Activated naive CD4-positive, alpha-beta T cell treated with anti-CD3 and anti-CD28 coated beads, Interleukin-2, amount 50 U/mL, for 24 hours (primary cell): ENCODE measurements around the gene TOMM70.
A peak's percentile ranks its signal among the peaks of the same experiment; 100 is the strongest.

Experiments used
- H3K27ac Mint-ChIP-seq: one replicate; pipeline ENCODE4 v1.8.0; 2021; ENCODE audit warnings: mild to moderate bottlenecking, mixed read lengths
- H3K27me3 Mint-ChIP-seq: one replicate; pipeline ENCODE4 v1.8.0; 2021; ENCODE audit warnings: mixed read lengths
- H3K36me3 Mint-ChIP-seq: one replicate; pipeline ENCODE4 v1.8.0; 2021; ENCODE audit warnings: mixed read lengths
- H3K4me1 Mint-ChIP-seq: one replicate; pipeline ENCODE4 v1.8.0; 2021; ENCODE audit warnings: mixed read lengths
- H3K4me3 Mint-ChIP-seq: one replicate; pipeline ENCODE4 v1.8.0; 2021; ENCODE audit warnings: mild to moderate bottlenecking, mixed read lengths
- H3K9me3 Mint-ChIP-seq: one replicate; pipeline ENCODE4 v1.8.0; 2021; ENCODE audit warnings: mixed read lengths

The TOMM70 gene

DNA sequence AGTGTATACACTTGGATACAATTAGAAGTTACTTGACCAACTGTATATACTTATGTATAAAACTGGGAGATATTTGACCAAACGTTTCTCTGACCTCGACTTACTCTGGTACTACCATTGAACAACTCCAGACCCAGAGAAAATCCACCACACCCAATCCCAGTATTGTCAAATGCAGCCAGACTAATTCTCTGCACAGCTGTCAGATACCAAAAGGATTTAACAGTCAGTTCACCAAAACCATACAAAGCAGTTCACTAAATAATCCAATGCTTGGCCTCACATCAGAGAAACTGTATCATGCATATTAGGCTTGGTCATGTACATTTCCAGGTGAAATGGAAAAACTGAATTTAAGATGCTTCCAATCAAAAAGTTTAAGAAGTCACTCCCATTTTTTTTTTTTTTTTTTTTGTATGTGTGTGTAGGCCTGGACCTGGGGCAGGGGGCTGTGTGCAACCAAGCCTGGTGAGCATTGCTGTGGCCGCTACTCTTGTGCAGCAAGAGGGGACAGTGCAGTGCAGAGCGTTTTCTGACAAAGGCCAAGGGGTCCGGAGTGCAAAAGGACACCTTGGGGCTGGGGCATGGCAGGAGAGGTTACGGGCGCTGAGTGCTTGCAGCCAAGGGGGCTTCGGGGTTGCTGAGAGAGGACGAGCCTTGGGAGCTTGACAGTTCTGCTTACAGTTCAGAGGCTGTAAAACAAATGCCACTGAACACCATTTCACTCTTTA, 1.4 kb downstream of the TOMM70 start:
- H3K4me3 Mint-ChIP-seq: peak overlapping the region; percentile 95
- H3K27me3 Mint-ChIP-seq: no peaks in the 10 kb centered on the region
- no peaks in the 10 kb centered on the region for H3K9me3 Mint-ChIP-seq
- H3K4me1 Mint-ChIP-seq: peaks cover 73% of the 10 kb centered on the region
- H3K36me3 Mint-ChIP-seq: peaks cover 2% of the 10 kb centered on the region
- H3K27ac Mint-ChIP-seq: peak overlapping the region; percentile 76

GRCh38 chr3:100396967-100397366, 3.9 kb downstream of the TOMM70 start:
- H3K36me3 Mint-ChIP-seq: peaks cover 2% of the 10 kb centered on the region
- H3K27ac Mint-ChIP-seq: no peak overlapping the region
- peaks cover 63% of the 10 kb centered on the region for H3K4me1 Mint-ChIP-seq
- no peaks in the 10 kb centered on the region for H3K27me3 Mint-ChIP-seq
- peak overlapping the region; percentile 23 for H3K4me3 Mint-ChIP-seq
- H3K9me3 Mint-ChIP-seq: no peaks in the 10 kb centered on the region

DNA sequence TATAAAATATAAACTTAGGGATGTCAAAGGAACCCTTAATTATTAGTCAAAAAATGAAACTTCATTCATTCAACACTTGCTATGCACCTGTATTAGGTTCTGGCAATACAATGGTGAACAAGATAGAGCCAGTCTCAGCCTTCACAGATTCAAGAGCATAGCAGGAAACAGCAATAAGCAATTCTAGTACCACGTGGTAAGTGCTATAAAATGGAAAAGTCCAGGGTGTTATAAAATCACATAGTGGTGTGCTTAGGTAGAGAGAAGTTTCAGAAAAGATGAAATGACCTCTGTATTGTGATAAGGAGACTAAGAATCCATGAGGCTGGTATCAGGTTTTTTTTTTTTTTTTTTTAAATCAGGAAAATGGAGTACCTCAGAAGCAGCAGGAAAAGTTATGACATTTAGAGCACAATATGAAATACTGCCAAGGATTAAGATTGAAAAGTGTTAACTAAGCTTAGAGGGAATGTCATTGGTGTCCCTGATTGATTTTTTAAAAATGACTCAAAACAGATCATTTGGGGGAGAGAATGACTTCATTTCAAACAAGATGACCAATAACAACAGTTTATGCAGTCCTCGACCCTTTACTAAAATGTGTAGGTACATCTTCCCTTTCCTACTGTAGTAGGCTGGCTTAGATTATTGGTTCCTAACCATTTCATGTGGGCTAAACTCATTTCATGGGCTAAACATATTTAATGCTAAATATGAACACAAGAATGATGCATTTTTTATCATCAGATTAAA, 5.0 kb downstream of the TOMM70 start:
- no peak overlapping the region for H3K4me3 Mint-ChIP-seq
- H3K27ac Mint-ChIP-seq: no peak overlapping the region
- H3K36me3 Mint-ChIP-seq: peaks cover 2% of the 10 kb centered on the region
- H3K9me3 Mint-ChIP-seq: no peaks in the 10 kb centered on the region
- H3K27me3 Mint-ChIP-seq: no peaks in the 10 kb centered on the region
- peaks cover 61% of the 10 kb centered on the region for H3K4me1 Mint-ChIP-seq

- Mint-ChIP-seq H3K4me3 (no peak overlapping the region), H3K27me3 (no peaks in the 10 kb centered on the region), H3K9me3 (no peaks in the 10 kb centered on the region), H3K36me3 (peaks cover 17% of the 10 kb centered on the region), H3K27ac (no peak overlapping the region), H3K4me1 (peaks cover 43% of the 10 kb centered on the region)
Observed at GRCh38 chr3:100389025-100389424, 11.9 kb downstream of the TOMM70 start.

DNA sequence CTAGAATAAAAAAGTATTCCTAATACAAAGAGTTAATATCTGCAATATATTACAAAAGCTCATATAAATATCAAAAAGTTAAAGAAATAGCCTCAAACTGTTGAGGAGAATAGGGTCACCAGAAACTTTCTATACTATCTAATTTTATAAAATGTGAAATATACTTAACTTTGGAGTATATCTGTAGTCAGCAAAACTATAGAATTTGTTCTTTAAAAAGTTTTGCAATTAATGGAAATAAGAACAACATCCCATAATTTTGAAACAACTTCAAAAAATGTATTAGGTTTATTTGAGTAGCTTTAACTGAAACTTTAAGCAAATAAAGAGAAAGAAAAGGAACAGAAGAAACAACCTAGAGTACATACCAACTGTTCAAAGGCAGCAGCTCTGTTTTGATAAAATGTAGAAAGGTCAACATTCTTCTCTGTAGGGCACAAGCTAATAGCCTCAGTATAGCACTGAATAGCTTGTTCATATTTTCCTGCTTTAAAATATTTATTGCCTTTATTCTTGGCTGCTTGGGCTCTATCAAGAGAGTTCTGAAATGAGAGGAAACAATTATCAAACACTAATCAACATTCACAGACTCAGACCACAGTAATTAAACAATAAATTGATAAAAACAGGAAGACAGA, 14.3 kb downstream of the TOMM70 start:
- H3K4me1 Mint-ChIP-seq: peaks cover 31% of the 10 kb centered on the region
- H3K4me3 Mint-ChIP-seq: no peak overlapping the region
- no peak overlapping the region for H3K27ac Mint-ChIP-seq
- no peaks in the 10 kb centered on the region for H3K9me3 Mint-ChIP-seq
- peaks cover 17% of the 10 kb centered on the region for H3K36me3 Mint-ChIP-seq
- H3K27me3 Mint-ChIP-seq: no peaks in the 10 kb centered on the region

DNA sequence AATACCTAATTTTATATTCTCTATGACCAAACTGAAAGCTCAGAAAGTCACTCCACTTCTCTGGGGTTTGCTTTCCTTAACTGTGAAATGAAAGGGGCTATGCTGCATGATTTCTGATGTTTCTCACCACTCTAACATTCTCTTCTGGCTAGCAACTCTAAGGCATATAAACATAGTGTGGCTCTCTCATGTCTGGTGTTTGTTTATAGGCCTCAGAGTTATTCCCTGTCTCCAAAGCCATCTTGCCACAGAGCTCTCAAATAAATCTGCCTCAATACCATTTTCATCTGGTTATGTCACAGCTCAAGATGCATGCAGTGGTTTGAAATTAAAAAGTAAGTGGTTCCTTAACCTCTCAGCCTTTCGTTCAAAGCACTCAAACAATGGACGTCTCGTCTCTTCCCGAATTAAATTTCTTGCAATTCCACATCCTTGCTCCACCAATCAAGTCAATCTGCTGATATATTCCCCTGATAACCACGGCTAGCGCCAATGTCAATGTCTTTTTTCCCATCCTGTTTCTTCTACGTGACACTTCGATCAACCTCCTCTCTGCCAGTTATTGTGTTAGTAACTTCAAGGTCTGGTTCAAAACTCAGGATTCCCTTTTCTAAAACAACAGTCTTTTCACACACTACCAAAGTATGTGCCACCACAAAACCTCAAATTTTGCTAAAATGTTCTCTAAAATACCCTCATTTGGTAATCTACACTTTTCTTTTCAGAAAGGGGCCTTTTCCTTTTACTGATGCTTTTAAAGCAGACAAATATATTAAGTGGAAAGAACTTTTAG, 16.0 kb downstream of the TOMM70 start:
- Mint-ChIP-seq H3K9me3 (no peaks in the 10 kb centered on the region), H3K4me1 (peaks cover 31% of the 10 kb centered on the region), H3K4me3 (no peak overlapping the region), H3K27me3 (no peaks in the 10 kb centered on the region), H3K36me3 (peaks cover 19% of the 10 kb centered on the region), H3K27ac (peak overlapping the region; percentile 48)

DNA sequence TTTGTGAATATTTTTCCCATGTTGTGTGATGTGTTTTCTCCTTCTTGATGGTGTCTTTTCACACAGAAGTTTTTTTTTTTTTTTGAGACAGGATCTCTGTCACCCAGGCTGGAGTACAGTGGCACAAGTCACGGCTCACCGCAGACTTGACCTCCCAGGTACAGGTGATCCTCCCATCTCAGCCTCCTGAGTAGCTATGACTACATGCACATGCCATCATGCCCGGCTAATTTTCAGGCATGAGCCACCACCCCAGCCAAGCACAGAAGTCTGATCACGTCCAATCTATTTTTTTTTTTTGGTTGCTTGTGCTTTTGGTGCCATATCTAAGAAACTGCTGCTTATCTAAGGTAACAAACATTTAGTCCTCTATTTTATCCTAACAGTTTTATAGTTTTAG, 24.6 kb downstream of the TOMM70 start:
- no peaks in the 10 kb centered on the region for H3K9me3 Mint-ChIP-seq
- peak overlapping the region; percentile 23 for H3K27ac Mint-ChIP-seq
- H3K4me3 Mint-ChIP-seq: no peak overlapping the region
- H3K4me1 Mint-ChIP-seq: no peaks in the 10 kb centered on the region
- peaks cover 8% of the 10 kb centered on the region for H3K36me3 Mint-ChIP-seq
- no peaks in the 10 kb centered on the region for H3K27me3 Mint-ChIP-seq

GRCh38 chr3:100374521-100374920, 26.4 kb downstream of the TOMM70 start:
- no peak overlapping the region for H3K4me3 Mint-ChIP-seq
- peaks cover 8% of the 10 kb centered on the region for H3K36me3 Mint-ChIP-seq
- no peak overlapping the region for H3K27ac Mint-ChIP-seq
- H3K27me3 Mint-ChIP-seq: no peaks in the 10 kb centered on the region
- H3K4me1 Mint-ChIP-seq: no peaks in the 10 kb centered on the region
- H3K9me3 Mint-ChIP-seq: no peaks in the 10 kb centered on the region

DNA sequence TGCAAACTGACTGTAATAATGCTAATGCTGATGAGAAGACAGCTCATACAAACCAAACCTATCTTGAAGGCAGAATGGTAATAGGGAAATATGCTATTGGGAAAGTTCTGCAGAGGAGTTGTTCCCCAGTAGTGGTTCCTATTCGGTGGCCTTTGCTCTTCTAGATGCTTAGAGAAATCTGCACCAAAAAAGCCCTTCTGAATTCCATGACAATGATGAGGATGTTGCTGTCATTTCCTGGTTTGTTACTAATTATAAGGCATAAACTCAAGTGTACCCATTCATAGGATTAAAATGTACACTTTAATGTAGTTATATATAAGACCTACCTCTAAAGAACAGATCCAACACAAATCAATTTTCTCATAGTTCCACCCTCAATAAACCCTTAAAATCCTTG, 30.1 kb downstream of the TOMM70 start:
- Mint-ChIP-seq H3K4me1 (no peaks in the 10 kb centered on the region), H3K4me3 (no peak overlapping the region), H3K36me3 (peaks cover 9% of the 10 kb centered on the region), H3K9me3 (no peaks in the 10 kb centered on the region), H3K27ac (no peak overlapping the region), H3K27me3 (no peaks in the 10 kb centered on the region)

- H3K36me3 Mint-ChIP-seq: peaks cover 20% of the 10 kb centered on the region
- no peak overlapping the region for H3K4me3 Mint-ChIP-seq
- H3K27me3 Mint-ChIP-seq: no peaks in the 10 kb centered on the region
- no peaks in the 10 kb centered on the region for H3K4me1 Mint-ChIP-seq
- no peaks in the 10 kb centered on the region for H3K9me3 Mint-ChIP-seq
- H3K27ac Mint-ChIP-seq: no peak overlapping the region
Observed at GRCh38 chr3:100368441-100368840, 32.4 kb downstream of the TOMM70 start.

DNA sequence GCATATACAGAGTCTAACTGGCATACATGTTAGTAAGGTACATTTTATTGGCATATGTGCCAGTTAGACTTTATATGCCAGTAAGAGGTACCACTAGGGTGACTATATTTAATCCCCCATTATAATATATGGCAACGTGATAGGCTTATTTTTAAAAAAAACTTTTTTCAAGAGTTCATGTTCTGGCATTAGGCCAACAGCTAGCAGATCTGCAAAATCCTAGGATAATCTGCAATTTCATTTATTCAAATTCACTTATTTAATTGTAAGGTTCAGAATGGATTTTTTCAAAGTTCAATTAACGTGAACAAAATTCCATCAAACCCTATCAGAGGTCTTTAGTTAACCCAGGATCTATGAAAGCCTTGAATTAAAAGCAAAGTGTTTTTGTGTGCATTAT, 34.5 kb downstream of the TOMM70 start:
- Mint-ChIP-seq H3K9me3 (peaks cover 5% of the 10 kb centered on the region), H3K27ac (no peak overlapping the region), H3K27me3 (no peaks in the 10 kb centered on the region), H3K4me1 (no peaks in the 10 kb centered on the region), H3K4me3 (no peak overlapping the region), H3K36me3 (peaks cover 23% of the 10 kb centered on the region)

DNA sequence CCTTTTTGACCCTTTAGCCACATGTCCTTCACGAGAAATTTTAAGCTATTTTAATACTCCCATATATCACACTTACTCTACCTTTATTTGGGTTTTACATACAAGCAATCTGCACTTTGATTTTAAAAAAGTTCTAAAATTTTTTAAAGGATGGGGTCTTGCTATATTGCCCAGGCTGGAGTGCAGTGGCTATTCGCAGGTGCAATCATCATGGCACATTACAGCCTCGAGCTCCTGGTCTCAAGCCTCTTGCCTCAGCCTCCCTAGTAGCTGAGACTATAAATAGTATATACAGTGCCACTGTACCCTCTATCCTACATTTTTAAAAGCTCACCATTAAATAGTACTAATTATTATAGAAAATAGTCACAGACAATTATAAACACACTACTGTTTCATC, 36.5 kb downstream of the TOMM70 start:
- Mint-ChIP-seq H3K36me3 (peaks cover 24% of the 10 kb centered on the region), H3K4me1 (no peaks in the 10 kb centered on the region), H3K4me3 (no peak overlapping the region), H3K9me3 (peaks cover 5% of the 10 kb centered on the region), H3K27ac (no peak overlapping the region), H3K27me3 (no peaks in the 10 kb centered on the region)

- no peak overlapping the region for H3K4me3 Mint-ChIP-seq
- H3K4me1 Mint-ChIP-seq: no peaks in the 10 kb centered on the region
- no peaks in the 10 kb centered on the region for H3K27me3 Mint-ChIP-seq
- H3K27ac Mint-ChIP-seq: no peak overlapping the region
- peaks cover 29% of the 10 kb centered on the region for H3K36me3 Mint-ChIP-seq
- H3K9me3 Mint-ChIP-seq: peaks cover 5% of the 10 kb centered on the region
Observed at GRCh38 chr3:100361897-100362296, 39.0 kb downstream of the TOMM70 start.

- Mint-ChIP-seq H3K36me3 (peaks cover 27% of the 10 kb centered on the region), H3K27me3 (no peaks in the 10 kb centered on the region), H3K27ac (no peak overlapping the region), H3K4me1 (no peaks in the 10 kb centered on the region), H3K9me3 (peaks cover 5% of the 10 kb centered on the region), H3K4me3 (no peak overlapping the region)
Observed at GRCh38 chr3:100360757-100361496, 40.0 kb downstream of the TOMM70 start.

GRCh38 chr3:100359035-100359434, 41.9 kb downstream of the TOMM70 start:
- Mint-ChIP-seq H3K27me3 (no peaks in the 10 kb centered on the region), H3K36me3 (peaks cover 19% of the 10 kb centered on the region), H3K27ac (no peak overlapping the region)

More at GRCh38 chr3:100359035-100359434, 41.9 kb downstream of the TOMM70 start:
- Mint-ChIP-seq H3K4me1 (no peaks in the 10 kb centered on the region), H3K9me3 (peaks cover 5% of the 10 kb centered on the region), H3K4me3 (no peak overlapping the region)
